Endothelial cell of umbilical vein (primary cell): ENCODE data around the gene NEURL2. TPM values are rescaled to one million over a fixed set of nuclear protein-coding genes. Genes with fewer than 3 reads are reported as not detected.

Source experiments
- BruUV-seq: library from RNA; stranded (reverse); fragments of 400-500 nt; replicated peaks from 2 replicates; lab custom pipeline; 2021; lab: Mats Ljungman, UMichigan
- CTCF ChIA-PET: fragments of 300-600, 350-600 bp; sonication (Branson Sonifier 250); formaldehyde crosslinking; loops from one replicate; lab custom pipeline; 2021; ENCODE audit warnings: antibody characterized with exemption, inconsistent platforms; lab: Charles Lee
- POLR2A ChIA-PET: fragments of 300-600, 350-600 bp; sonication (Branson Sonifier 250); formaldehyde crosslinking; loops from one replicate; lab custom pipeline; 2021; ENCODE audit warnings: antibody characterized with exemption, inconsistent platforms; lab: Charles Lee
- DNase-seq: peaks from one replicate; pipeline ENCODE4 v3.0.0-alpha.2; 2011; ENCODE audit warnings: low read depth, low spot score
- FAIRE-seq: peaks from 2 replicates; lab custom pipeline; 2011; peaks lifted over from hg19 to GRCh38; lab: Jason Lieb, UNC
- H2AFZ ChIP-seq: 2 replicates; pipeline ENCODE4 v1.6.0; 2012; ENCODE audit warnings: low read depth, low read length, control low read depth, inconsistent platforms
- H3K27ac ChIP-seq: 2 replicates; pipeline ENCODE4 v1.5.1; 2011; ENCODE audit warnings: low read depth, mild to moderate bottlenecking, control low read depth, low read length, moderate library complexity; ENCODE audit not compliant: insufficient read depth
- H3K27me3 ChIP-seq, 2 experiments: 2 replicates each; pipeline versions ENCODE4 v1.6.0 to v1.6.1; 2011; ENCODE audit warnings: low read length in 2 of 2, mixed read lengths in 1 of 2; ENCODE audit not compliant: control insufficient read depth in 2 of 2, insufficient read depth in 2 of 2
- H3K36me3 ChIP-seq, 2 experiments: 2 replicates in 1 of 2; 3 replicates in 1 of 2; pipeline ENCODE4 v1.5.1; 2011; ENCODE audit warnings: low read length in 2 of 2, mild to moderate bottlenecking in 1 of 2, moderate library complexity in 1 of 2; ENCODE audit not compliant: control insufficient read depth in 2 of 2, insufficient read depth in 2 of 2; ENCODE audit errors: extremely low read depth in 1 of 2
- H3K4me1 ChIP-seq: 3 replicates; pipeline ENCODE4 v1.5.1; 2011; ENCODE audit warnings: mild to moderate bottlenecking, low read length; ENCODE audit not compliant: control insufficient read depth, insufficient read depth; ENCODE audit errors: extremely low read depth
- H3K4me2 ChIP-seq: 2 replicates; pipeline ENCODE4 v1.6.1; 2011; ENCODE audit warnings: low read length, control low read depth, mixed read lengths; ENCODE audit not compliant: insufficient read depth
- H3K4me3 ChIP-seq, 3 experiments: fragments of 200-600 bp in 1 of 3; sonication (generic), shearing (Covaris generic) in 1 of 3; replicated peaks in 1 of 3; 2 replicates each; pipeline ENCODE4 v1.5.1; 2011 to 2016; ENCODE audit warnings: control low read depth in 3 of 3, low read length in 3 of 3, mild to moderate bottlenecking in 2 of 3, inconsistent platforms in 1 of 3, low read depth in 1 of 3, moderate library complexity in 1 of 3; ENCODE audit not compliant: insufficient read depth in 1 of 3
- H3K79me2 ChIP-seq: 2 replicates; pipeline ENCODE4 v1.6.0; 2012; ENCODE audit warnings: low read length, inconsistent platforms; ENCODE audit not compliant: control insufficient read depth, insufficient read depth
- H3K9ac ChIP-seq: replicated peaks from 2 replicates; pipeline ENCODE3; 2011; ENCODE audit warnings: low read length, control low read depth; ENCODE audit not compliant: insufficient read depth; ENCODE audit errors: extremely low read depth
- H3K9me1 ChIP-seq: replicated peaks from 3 replicates; pipeline ENCODE4 v1.6.0; 2011; ENCODE audit warnings: mild to moderate bottlenecking, low read length; ENCODE audit not compliant: control insufficient read depth, insufficient read depth; ENCODE audit errors: extremely low read depth
- H3K9me3 ChIP-seq: replicated peaks from 2 replicates; pipeline ENCODE4 v1.5.1; 2012; ENCODE audit warnings: low read length, inconsistent platforms; ENCODE audit not compliant: control insufficient read depth, insufficient read depth
- H4K20me1 ChIP-seq: replicated peaks from 2 replicates; pipeline ENCODE3; 2011; ENCODE audit warnings: mild to moderate bottlenecking, low read length; ENCODE audit not compliant: control insufficient read depth, insufficient read depth; ENCODE audit errors: extremely low read depth
- EZH2 ChIP-seq: IDR thresholded peaks from 2 replicates; pipeline ENCODE4 v1.6.1; 2012; ENCODE audit warnings: borderline replicate concordance, low read depth, mild to moderate bottlenecking, moderate library complexity, low read length, inconsistent platforms; ENCODE audit not compliant: severe bottlenecking
- FOS ChIP-seq: IDR thresholded peaks from 2 replicates; pipeline ENCODE4 v1.6.1; 2011; ENCODE audit warnings: mild to moderate bottlenecking, low read length, moderate library complexity, borderline replicate concordance; ENCODE audit not compliant: insufficient read depth
- GATA2 ChIP-seq: IDR thresholded peaks from 2 replicates; pipeline ENCODE4 v1.7.0; 2011; ENCODE audit warnings: low read depth, mild to moderate bottlenecking, moderate library complexity, mixed read lengths, low read length; ENCODE audit not compliant: insufficient read length, insufficient read depth
- JUN ChIP-seq: IDR thresholded peaks from 2 replicates; pipeline ENCODE4 v1.6.1; 2011; ENCODE audit warnings: borderline replicate concordance, low read depth; ENCODE audit not compliant: insufficient read length, insufficient read depth
- MYC ChIP-seq: IDR thresholded peaks from one replicate; pipeline ENCODE4 v1.6.1; 2011; ENCODE audit warnings: mild to moderate bottlenecking, low read depth, low read length
- POLR2A ChIP-seq: IDR thresholded peaks from 2 replicates; pipeline ENCODE4 v1.6.1; 2012; ENCODE audit warnings: low read depth, mild to moderate bottlenecking, control low read depth, low read length
- POLR2AphosphoS5 ChIP-seq: IDR thresholded peaks from 2 replicates; pipeline ENCODE4 v1.6.1; 2012; ENCODE audit warnings: low read depth, mild to moderate bottlenecking, control low read depth, low read length, moderate library complexity; ENCODE audit not compliant: insufficient read depth
- dilution Hi-C: fragments of 300-500 bp; cut with MboI; formaldehyde crosslinking; loops from one replicate; pipeline ENCODE4 v1.15.0; 2019; ENCODE audit warnings: low sequenced_read_pairs; ENCODE audit not compliant: extremely low pct_ligation_motif_present
- intact Hi-C: fragments of 100-400 bp; cut with micrococcal nuclease; formaldehyde crosslinking; loops from one replicate; pipeline ENCODE4 v1.10.0; 2022
- polyA plus RNA-seq, 4 experiments: library from polyadenylated mRNA; depleted of rRNA in 3 of 4; stranded (reverse) in 3 of 4; unstranded in 1 of 4; fragments of >200 nt; gene quantifications; 2 replicates each; pipeline versions ENCODE4 v1.2.1 to v1.2.3, GENCODE V29; 2011 to 2012; ENCODE audit warnings: missing spikeins in 1 of 4
- total RNA-seq: library from RNA; stranded (reverse); gene quantifications from 2 replicates; pipeline ENCODE4 v1.2.3, GENCODE V29; 2021
- TF ChIP-seq, protein P1 (sequence below): IDR thresholded peaks from 2 replicates; pipeline ENCODE4 v1.6.1; 2011; ENCODE audit not compliant: insufficient read depth, insufficient read length
- TF ChIP-seq, protein P2 (sequence below), 2 donors: IDR thresholded peaks; 1 replicate in 1 of 2; 2 replicates in 1 of 2; pipeline ENCODE4 v1.5.1; 2011; ENCODE audit warnings: low read length in 2 of 2, mild to moderate bottlenecking in 2 of 2, moderate library complexity in 2 of 2, control low read depth in 1 of 2, inconsistent platforms in 1 of 2, low read depth in 1 of 2; ENCODE audit not compliant: insufficient read depth in 1 of 2; ENCODE audit errors: extremely low read depth in 1 of 2

Gene NEURL2
- total and polyA plus RNA-seq, 2 donors (not counting 3 experiments of a cell fraction or from before 2014, with no cell fraction given), result 2.8 to 5.4 TPM

DNA sequence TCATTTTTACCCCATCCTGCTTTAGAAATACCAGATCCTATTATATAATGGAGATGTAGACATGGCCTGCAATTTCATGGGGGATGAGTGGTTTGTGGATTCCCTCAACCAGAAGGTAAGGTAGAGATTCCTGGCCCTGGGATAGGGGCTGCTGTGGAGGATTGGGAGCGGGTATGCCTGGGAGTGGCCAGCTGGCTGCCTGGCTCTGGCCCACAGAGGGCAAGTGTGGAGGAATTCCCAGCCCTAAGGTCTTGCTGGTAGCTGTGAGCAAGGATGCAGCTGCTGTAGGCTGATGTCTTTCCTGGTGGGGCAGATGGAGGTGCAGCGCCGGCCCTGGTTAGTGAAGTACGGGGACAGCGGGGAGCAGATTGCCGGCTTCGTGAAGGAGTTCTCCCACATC, 6.7 kb upstream of the NEURL2 start:
- DNase-seq (no peak), FAIRE-seq (no peak)
- Histone ChIP-seq H3K4me3 (no peak overlapping the region), H3K9me3 (no peaks in the 10 kb centered on the region), H3K9ac (no peak overlapping the region), H4K20me1 (no peaks in the 10 kb centered on the region), H3K4me2 (no peak overlapping the region), H2AFZ (no peak overlapping the region), H3K27ac (no peak overlapping the region), H3K27me3 (no peaks in the 10 kb centered on the region), H3K36me3 (peaks cover 4 to 35% of the 10 kb centered on the region in 2 experiments), H3K9me1 (no peaks in the 10 kb centered on the region), H3K79me2 (no peaks in the 10 kb centered on the region), H3K4me1 (peaks cover 2% of the 10 kb centered on the region)
- dilution Hi-C loops (no loop called here), intact Hi-C loops (no loop called here)
- CTCF ChIA-PET, result interaction anchor here (0.7 kb wide), 1 partner anchor 12 kb away, joined by 3 read pairs; no protein-coding TSS in a partner anchor
- POLR2A ChIA-PET, result no interaction called here
- BruUV-seq, result no TSS peak
- TF ChIP-seq POLR2AphosphoS5 (no peak), GATA2 (no peak), POLR2A (no peak), FOS (no peak), JUN (no peak), EZH2 (no peak), MYC (no peak)
- TF ChIP-seq, protein P1, sequence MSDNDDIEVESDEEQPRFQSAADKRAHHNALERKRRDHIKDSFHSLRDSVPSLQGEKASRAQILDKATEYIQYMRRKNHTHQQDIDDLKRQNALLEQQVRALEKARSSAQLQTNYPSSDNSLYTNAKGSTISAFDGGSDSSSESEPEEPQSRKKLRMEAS, result no peak
- TF ChIP-seq, protein P2, sequence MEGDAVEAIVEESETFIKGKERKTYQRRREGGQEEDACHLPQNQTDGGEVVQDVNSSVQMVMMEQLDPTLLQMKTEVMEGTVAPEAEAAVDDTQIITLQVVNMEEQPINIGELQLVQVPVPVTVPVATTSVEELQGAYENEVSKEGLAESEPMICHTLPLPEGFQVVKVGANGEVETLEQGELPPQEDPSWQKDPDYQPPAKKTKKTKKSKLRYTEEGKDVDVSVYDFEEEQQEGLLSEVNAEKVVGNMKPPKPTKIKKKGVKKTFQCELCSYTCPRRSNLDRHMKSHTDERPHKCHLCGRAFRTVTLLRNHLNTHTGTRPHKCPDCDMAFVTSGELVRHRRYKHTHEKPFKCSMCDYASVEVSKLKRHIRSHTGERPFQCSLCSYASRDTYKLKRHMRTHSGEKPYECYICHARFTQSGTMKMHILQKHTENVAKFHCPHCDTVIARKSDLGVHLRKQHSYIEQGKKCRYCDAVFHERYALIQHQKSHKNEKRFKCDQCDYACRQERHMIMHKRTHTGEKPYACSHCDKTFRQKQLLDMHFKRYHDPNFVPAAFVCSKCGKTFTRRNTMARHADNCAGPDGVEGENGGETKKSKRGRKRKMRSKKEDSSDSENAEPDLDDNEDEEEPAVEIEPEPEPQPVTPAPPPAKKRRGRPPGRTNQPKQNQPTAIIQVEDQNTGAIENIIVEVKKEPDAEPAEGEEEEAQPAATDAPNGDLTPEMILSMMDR (IDR thresholded peaks at IDR 0.05; ENCODE audit: extremely low read depth in 1 of 2, insufficient read depth in 1 of 2, low read depth in 1 of 2, low read length in 2 of 2), result no peak
